K562 (cell line): ENCODE data around the gene VWDE. TPM values are rescaled to one million over a fixed set of nuclear protein-coding genes. Genes with fewer than 3 reads are reported as not detected.

Source experiments
- BRD4 ChIP-seq: fragments of 200-600 bp; sonication (generic); IDR thresholded peaks from 2 replicates; pipeline ENCODE4 v1.6.1; 2017; ENCODE audit warnings: inconsistent platforms
- ETS2 ChIP-seq: IDR thresholded peaks from 2 replicates; pipeline ENCODE4 v1.6.1; 2016; ENCODE audit warnings: borderline replicate concordance, missing genetic modification characterization, mild to moderate bottlenecking, moderate library complexity, missing compliant biosample characterization; ENCODE audit not compliant: poor library complexity, severe bottlenecking
- GTF2F1 ChIP-seq: IDR thresholded peaks from 2 replicates; pipeline ENCODE4 v1.6.1; 2011; ENCODE audit warnings: low read depth, low read length, improper control_type of control experiment
- HNRNPH1 ChIP-seq: fragments of 200-400 bp; formaldehyde crosslinking; optimal IDR thresholded peaks from 2 replicates; pipeline ENCODE3; 2017; ENCODE audit warnings: low read depth, mild to moderate bottlenecking, low read length, moderate library complexity
- RBM14 ChIP-seq: fragments of 200-400 bp; formaldehyde crosslinking; IDR thresholded peaks from 2 replicates; pipeline ENCODE4 v1.6.1; 2018; ENCODE audit warnings: low read depth, mild to moderate bottlenecking, low read length, moderate library complexity, borderline replicate concordance; ENCODE audit not compliant: insufficient read depth
- RUNX1 ChIP-seq: sonication (generic); IDR thresholded peaks from 2 replicates; pipeline ENCODE4 v1.6.1; 2016; ENCODE audit warnings: antibody characterized with exemption, low read depth
- SPI1 ChIP-seq: IDR thresholded peaks from 2 replicates; pipeline ENCODE4 v1.6.1; 2011; ENCODE audit warnings: low read depth, low read length, control low read depth, borderline replicate concordance
- ZNF232 ChIP-seq: sonication (generic); formaldehyde crosslinking; IDR thresholded peaks from 2 replicates; pipeline ENCODE4 v1.8.0; 2022; ENCODE audit warnings: mild to moderate bottlenecking, missing genetic modification reagents
- ZNF24 ChIP-seq: fragments of 450-650 bp; IDR thresholded peaks from 2 replicates; pipeline ENCODE4 v1.6.1; 2016
- polyA plus RNA-seq, 8 experiments: library from polyadenylated mRNA; depleted of rRNA in 4 of 8; stranded (reverse) in 5 of 8; unstranded in 3 of 8; fragments of >200 nt; fragmentation: Nextera tagmentation in 2 of 8; fragmentation: Illumina TruSeq in 1 of 8; extraction: Ambion mirVana in 2 of 8; extraction: Trizol in 1 of 8; gene quantifications; 2 replicates each; pipeline versions ENCODE4 v1.2.1 to v1.2.3, GENCODE V29; 2011 to 2014; ENCODE audit warnings: inconsistent platforms in 1 of 8, missing spikeins in 1 of 8
- total RNA-seq, 7 experiments: library from RNA; depleted of rRNA in 6 of 7; stranded (reverse); fragments of >200 nt in 6 of 7; fragmentation: Illumina TruSeq in 2 of 7; extraction: Trizol in 2 of 7; gene quantifications; 2 replicates each; pipeline versions ENCODE4 v1.2.1 to v1.2.3, GENCODE V29; 2011 to 2021; ENCODE audit warnings: low replicate concordance in 1 of 7
- TF ChIP-seq, protein P1 (sequence below): fragments of 250-450 bp; sonication (Bioruptor Pico); IDR thresholded peaks from 2 replicates; pipeline ENCODE4 v1.8.0; 2022; ENCODE audit warnings: inconsistent platforms
- TF ChIP-seq, protein P2 (sequence below), 2 experiments: fragments of 450-650 bp; IDR thresholded peaks; 2 replicates each; pipeline ENCODE4 v1.6.1; 2016; ENCODE audit warnings: mild to moderate bottlenecking in 2 of 2, borderline replicate concordance in 1 of 2, low read depth in 1 of 2, moderate library complexity in 1 of 2
- TF ChIP-seq, protein P3 (sequence below): fragments of 250-450 bp; sonication (Bioruptor Pico); IDR thresholded peaks from 2 replicates; pipeline ENCODE4 v1.5.0; 2021; ENCODE audit warnings: mild to moderate bottlenecking, moderate library complexity
- TF ChIP-seq, protein P4 (sequence below), 2 experiments: fragments of 450-650 bp; conservative IDR thresholded peaks; 2 replicates each; pipeline ENCODE4 v1.6.1; 2017; ENCODE audit warnings: mild to moderate bottlenecking in 2 of 2, moderate library complexity in 2 of 2

Gene VWDE
- total and polyA plus RNA-seq, 9 of the 15 experiments (the other 6 are each of a cell fraction or from before 2014, with no cell fraction given): 40.6 to 162 (median 95.2) TPM

DNA sequence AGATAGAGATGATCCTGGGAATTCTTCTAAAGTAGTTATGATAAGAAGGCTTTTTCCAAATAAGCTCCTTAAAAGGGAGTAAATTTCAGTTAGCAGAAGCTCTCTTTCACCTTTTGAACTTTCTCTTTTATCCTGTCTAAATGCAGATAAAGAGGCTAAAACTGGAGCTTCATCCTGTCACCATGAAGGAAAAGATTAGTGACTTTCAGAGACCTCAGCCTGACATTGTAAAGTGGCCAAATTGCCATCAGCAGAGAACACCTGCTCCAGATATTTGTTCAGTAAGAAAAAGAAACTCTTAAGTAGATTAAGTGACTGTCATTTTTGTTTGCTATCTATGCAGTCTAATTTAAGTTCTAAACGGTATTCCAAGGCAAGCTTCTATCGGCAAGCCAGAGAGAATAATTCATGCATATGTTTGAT, 18.3 kb downstream of the VWDE start (continued):
- TF ChIP-seq, protein P1, sequence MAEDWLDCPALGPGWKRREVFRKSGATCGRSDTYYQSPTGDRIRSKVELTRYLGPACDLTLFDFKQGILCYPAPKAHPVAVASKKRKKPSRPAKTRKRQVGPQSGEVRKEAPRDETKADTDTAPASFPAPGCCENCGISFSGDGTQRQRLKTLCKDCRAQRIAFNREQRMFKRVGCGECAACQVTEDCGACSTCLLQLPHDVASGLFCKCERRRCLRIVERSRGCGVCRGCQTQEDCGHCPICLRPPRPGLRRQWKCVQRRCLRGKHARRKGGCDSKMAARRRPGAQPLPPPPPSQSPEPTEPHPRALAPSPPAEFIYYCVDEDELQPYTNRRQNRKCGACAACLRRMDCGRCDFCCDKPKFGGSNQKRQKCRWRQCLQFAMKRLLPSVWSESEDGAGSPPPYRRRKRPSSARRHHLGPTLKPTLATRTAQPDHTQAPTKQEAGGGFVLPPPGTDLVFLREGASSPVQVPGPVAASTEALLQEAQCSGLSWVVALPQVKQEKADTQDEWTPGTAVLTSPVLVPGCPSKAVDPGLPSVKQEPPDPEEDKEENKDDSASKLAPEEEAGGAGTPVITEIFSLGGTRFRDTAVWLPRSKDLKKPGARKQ: no peak
- TF ChIP-seq ETS2: no peak
- TF ChIP-seq, protein P2, sequence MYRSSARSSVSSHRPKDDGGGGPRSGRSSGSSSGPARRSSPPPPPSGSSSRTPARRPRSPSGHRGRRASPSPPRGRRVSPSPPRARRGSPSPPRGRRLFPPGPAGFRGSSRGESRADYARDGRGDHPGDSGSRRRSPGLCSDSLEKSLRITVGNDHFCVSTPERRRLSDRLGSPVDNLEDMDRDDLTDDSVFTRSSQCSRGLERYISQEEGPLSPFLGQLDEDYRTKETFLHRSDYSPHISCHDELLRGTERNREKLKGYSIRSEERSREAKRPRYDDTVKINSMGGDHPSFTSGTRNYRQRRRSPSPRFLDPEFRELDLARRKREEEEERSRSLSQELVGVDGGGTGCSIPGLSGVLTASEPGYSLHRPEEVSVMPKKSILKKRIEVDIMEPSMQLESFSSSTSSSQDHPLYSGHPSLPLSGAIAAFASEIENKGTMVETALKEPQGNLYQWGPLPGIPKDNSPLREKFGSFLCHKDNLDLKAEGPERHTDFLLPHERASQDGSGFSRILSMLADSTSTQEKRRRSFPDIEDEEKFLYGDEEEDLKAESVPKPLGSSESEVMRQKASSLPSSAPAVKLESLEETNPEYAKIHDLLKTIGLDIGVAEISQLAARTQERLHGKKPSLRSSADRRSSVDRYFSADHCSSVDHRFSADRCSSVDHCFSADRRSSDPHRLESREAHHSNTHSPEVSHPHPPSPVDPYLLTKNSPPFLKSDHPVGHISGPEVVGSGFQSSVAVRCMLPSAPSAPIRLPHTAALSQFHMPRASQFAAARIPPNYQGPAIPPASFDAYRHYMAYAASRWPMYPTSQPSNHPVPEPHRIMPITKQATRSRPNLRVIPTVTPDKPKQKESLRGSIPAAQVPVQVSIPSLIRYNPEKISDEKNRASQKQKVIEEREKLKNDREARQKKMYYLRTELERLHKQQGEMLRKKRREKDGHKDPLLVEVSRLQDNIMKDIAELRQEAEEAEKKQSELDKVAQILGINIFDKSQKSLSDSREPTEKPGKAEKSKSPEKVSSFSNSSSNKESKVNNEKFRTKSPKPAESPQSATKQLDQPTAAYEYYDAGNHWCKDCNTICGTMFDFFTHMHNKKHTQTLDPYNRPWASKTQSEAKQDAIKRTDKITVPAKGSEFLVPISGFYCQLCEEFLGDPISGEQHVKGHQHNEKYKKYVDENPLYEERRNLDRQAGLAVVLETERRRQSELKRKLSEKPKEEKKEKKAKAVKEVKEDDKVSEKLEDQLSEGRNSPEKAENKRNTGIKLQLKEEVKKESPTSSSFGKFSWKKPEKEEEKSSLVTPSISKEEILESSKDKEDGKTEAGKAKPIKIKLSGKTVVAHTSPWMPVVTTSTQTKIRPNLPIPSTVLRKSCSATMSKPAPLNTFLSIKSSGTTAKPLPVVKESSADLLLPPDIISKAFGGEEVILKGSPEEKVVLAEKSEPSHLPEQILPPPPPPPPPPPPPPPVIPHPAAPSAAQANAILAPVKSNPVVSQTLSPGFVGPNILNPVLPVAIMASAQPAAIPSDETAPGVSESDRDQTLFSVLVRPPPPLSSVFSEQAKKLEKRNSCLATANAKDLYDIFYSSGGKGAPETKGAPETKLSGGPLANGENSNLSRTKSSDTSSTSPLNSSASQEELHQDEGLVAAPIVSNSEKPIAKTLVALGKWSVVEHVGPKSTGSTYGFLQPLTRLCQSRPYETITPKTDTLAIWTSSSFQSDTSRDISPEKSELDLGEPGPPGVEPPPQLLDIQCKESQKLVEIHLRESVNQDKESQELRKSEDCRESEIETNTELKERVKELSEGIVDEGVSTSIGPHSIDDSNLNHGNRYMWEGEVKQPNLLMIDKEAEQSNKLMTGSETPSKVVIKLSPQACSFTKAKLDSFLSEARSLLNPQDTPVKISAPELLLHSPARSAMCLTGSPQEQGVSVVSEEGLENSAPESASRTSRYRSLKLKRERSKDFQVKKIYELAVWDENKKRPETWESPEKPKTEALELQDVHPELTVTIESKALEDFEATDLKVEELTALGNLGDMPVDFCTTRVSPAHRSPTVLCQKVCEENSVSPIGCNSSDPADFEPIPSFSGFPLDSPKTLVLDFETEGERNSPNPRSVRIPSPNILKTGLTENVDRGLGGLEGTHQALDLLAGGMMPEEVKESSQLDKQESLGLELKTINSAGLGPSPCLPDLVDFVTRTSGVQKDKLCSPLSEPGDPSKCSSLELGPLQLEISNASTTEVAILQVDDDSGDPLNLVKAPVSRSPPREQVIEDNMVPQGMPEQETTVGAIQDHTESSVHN (IDR thresholded peaks at IDR 0.05; ENCODE audit: borderline replicate concordance in 1 of 2, low read depth in 1 of 2): no peak
- no peak for TF ChIP-seq RBM14
- no peak; the same call in 1 of the 2 replicates for TF ChIP-seq BRD4
- TF ChIP-seq ZNF232 (CRISPR knock-in tag): no peak
- TF ChIP-seq, protein P3, sequence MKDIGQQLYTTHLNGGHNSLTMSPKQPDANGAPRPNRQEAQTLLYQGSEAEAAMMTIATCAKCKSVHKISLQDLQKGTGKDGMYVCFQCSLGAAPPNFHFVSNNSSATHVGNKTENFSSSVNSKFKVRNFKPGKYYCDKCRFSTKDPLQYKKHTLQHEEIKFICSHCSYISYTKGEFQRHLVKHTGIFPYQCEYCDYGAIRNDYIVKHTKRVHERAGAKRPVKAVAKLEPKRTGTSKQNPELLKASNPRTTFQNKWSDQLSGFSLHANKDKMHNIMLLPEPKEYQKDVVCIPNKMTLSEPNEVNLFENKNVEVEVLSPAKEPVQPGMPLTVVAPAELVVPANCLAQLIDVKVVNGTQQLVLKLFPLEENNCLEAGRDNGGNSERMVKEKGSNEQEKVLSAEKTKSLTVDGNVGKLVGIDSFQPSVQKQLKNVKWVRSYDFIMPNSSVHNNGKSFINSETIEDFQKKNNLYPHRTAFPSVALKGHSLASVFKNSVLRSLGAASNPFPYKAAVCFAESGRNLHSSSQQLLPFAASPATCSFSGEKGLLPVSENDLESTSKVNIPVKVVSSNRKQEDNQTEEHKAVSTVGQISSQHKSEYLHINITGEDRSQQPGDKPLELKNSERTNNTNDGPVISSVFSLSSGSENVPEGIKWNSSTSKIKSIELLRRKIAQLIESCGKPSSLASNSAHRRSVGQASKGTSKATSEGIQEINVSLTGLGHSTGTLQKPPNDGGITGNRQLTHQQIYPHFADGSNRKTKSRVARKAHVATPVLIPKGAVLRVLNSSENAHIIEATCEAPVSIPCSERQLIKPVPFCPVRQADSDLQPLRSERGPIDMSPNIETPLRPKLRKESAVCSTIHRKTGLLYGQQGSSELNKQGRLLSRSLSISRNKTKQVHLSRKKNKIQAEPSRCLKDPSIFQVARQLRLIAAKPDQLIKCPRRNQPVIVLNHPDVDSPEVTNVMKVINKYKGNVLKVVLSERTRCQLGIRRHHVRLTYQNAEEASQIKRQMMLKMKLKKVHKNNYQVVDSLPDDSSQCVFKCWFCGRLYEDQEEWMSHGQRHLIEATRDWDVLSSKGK: no peak
- TF ChIP-seq, protein P4, sequence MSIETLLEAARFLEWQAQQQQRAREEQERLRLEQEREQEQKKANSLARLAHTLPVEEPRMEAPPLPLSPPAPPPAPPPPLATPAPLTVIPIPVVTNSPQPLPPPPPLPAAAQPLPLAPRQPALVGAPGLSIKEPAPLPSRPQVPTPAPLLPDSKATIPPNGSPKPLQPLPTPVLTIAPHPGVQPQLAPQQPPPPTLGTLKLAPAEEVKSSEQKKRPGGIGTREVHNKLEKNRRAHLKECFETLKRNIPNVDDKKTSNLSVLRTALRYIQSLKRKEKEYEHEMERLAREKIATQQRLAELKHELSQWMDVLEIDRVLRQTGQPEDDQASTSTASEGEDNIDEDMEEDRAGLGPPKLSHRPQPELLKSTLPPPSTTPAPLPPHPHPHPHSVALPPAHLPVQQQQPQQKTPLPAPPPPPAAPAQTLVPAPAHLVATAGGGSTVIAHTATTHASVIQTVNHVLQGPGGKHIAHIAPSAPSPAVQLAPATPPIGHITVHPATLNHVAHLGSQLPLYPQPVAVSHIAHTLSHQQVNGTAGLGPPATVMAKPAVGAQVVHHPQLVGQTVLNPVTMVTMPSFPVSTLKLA (conservative IDR thresholded peaks at IDR 0.05): peak; percentile 11 to 70; a peak in 2 of 4 replicates
- no peak for TF ChIP-seq GTF2F1
- 0 out of 2 replicates have a peak, but pooled peaks have one; percentile 44 for TF ChIP-seq ZNF24
- no peak for TF ChIP-seq HNRNPH1
- no peak for TF ChIP-seq RUNX1
- TF ChIP-seq SPI1: no peak
